IMR-90 (cell line): ENCODE results near the gene F5. TPM values are rescaled to one million over a fixed set of nuclear protein-coding genes. Genes with fewer than 3 reads are reported as not detected.

Experiments used
- ATAC-seq: fragments of 200-7000 bp; cut with Tn5 transposase; 2 replicates; pipeline ENCODE4 v1.9.1; 2020; ENCODE audit warnings: low read depth, mild to moderate bottlenecking, moderate library complexity
- BruUV-seq: library from RNA; stranded (reverse); fragments of 400-500 nt; replicated peaks from 2 replicates; lab custom pipeline; 2021; lab: Mats Ljungman, UMichigan
- CTCF ChIA-PET: fragments of 300-600 bp; formaldehyde crosslinking; extraction: SDS; loops from one replicate; lab custom pipeline; 2021; ENCODE audit warnings: antibody characterized with exemption; lab: Yijun Ruan, JAX
- POLR2A ChIA-PET: fragments of 300-600 bp; sonication (Branson Sonifier 250); formaldehyde crosslinking; loops from one replicate; lab custom pipeline; 2022; ENCODE audit warnings: antibody characterized with exemption; ENCODE audit not compliant: unreplicated experiment; lab: Charles Lee
- DNase-seq: peaks from one replicate; pipeline ENCODE4 v3.0.0; 2013
- H2AFZ ChIP-seq: replicated peaks from 2 replicates; pipeline ENCODE3; 2013; ENCODE audit warnings: low read length, mild to moderate bottlenecking; ENCODE audit not compliant: poor library complexity
- H2AK5ac ChIP-seq: 2 replicates; pipeline ENCODE4 v1.6.1; 2013; ENCODE audit warnings: low read depth, low read length, inconsistent platforms
- H2AK9ac ChIP-seq: replicated peaks from 2 replicates; pipeline ENCODE3; 2013; ENCODE audit warnings: mild to moderate bottlenecking, low read depth, low read length, moderate library complexity; ENCODE audit not compliant: poor library complexity
- H2BK120ac ChIP-seq: 2 replicates; pipeline ENCODE4 v1.6.1; 2013; ENCODE audit warnings: low read depth, low read length, inconsistent platforms
- H2BK15ac ChIP-seq: 3 replicates; pipeline ENCODE4 v1.6.1; 2013; ENCODE audit warnings: low read depth, low read length, inconsistent platforms
- H2BK20ac ChIP-seq: 2 replicates; pipeline ENCODE4 v1.6.1; 2013; ENCODE audit warnings: low read depth, mild to moderate bottlenecking, inconsistent platforms, low read length, moderate library complexity
- H2BK5ac ChIP-seq: 2 replicates; pipeline ENCODE4 v1.6.1; 2013; ENCODE audit warnings: mild to moderate bottlenecking, low read depth, low read length, inconsistent platforms; ENCODE audit not compliant: poor library complexity, severe bottlenecking
- H3K14ac ChIP-seq: replicated peaks from 2 replicates; pipeline ENCODE4 v1.6.1; 2013; ENCODE audit warnings: low read depth, low read length, inconsistent platforms
- H3K18ac ChIP-seq: 2 replicates; pipeline ENCODE4 v1.6.1; 2013; ENCODE audit warnings: low read depth, low read length, control low read depth
- H3K23ac ChIP-seq: 2 replicates; pipeline ENCODE4 v1.6.1; 2013; ENCODE audit warnings: low read depth, low read length, inconsistent platforms
- H3K27ac ChIP-seq: 2 replicates; pipeline ENCODE4 v1.5.1; 2013; ENCODE audit warnings: mild to moderate bottlenecking, control low read depth, low read length; ENCODE audit not compliant: insufficient read depth
- H3K27me3 ChIP-seq: 2 replicates; pipeline ENCODE4 v1.6.1; 2013; ENCODE audit warnings: low read length; ENCODE audit not compliant: control insufficient read depth, insufficient read depth
- H3K36me3 ChIP-seq: 2 replicates; pipeline ENCODE4 v1.6.1; 2013; ENCODE audit warnings: low read length, mixed read lengths; ENCODE audit not compliant: control insufficient read depth, insufficient read depth
- H3K4ac ChIP-seq: 2 replicates; pipeline ENCODE4 v1.6.1; 2013; ENCODE audit warnings: low read depth, low read length, inconsistent platforms
- H3K4me1 ChIP-seq: 2 replicates; pipeline ENCODE4 v1.6.1; 2013; ENCODE audit warnings: low read length, mixed read lengths; ENCODE audit not compliant: control insufficient read depth, insufficient read depth
- H3K4me2 ChIP-seq: 2 replicates; pipeline ENCODE4 v1.6.1; 2013; ENCODE audit warnings: low read depth, mild to moderate bottlenecking, control low read depth, low read length, moderate library complexity
- H3K4me3 ChIP-seq: 2 replicates; pipeline ENCODE4 v1.5.1; 2013; ENCODE audit warnings: low read depth, mild to moderate bottlenecking, control low read depth, low read length, moderate library complexity; ENCODE audit not compliant: insufficient read depth
- H3K56ac ChIP-seq: 2 replicates; pipeline ENCODE4 v1.6.1; 2013; ENCODE audit warnings: low read length, inconsistent platforms; ENCODE audit not compliant: insufficient read depth; ENCODE audit errors: extremely low read depth
- H3K79me1 ChIP-seq, 2 experiments: 2 replicates each; pipeline ENCODE4 v1.6.1; 2013; ENCODE audit warnings: low read length in 2 of 2, inconsistent platforms in 1 of 2, low read depth in 1 of 2
- H3K9ac ChIP-seq: 2 replicates; pipeline ENCODE4 v1.6.1; 2013; ENCODE audit warnings: low read depth, low read length, control low read depth
- H3K9me1 ChIP-seq: 2 replicates; pipeline ENCODE4 v1.6.1; 2013; ENCODE audit warnings: low read length, inconsistent platforms; ENCODE audit not compliant: insufficient read depth
- H3K9me3 ChIP-seq: 2 replicates; pipeline ENCODE4 v1.6.1; 2013; ENCODE audit warnings: low read length; ENCODE audit not compliant: control insufficient read depth, insufficient read depth
- H4K20me1 ChIP-seq: 2 replicates; pipeline ENCODE4 v1.6.1; 2013; ENCODE audit warnings: low read length, inconsistent platforms; ENCODE audit not compliant: insufficient read depth
- H4K5ac ChIP-seq: 2 replicates; pipeline ENCODE4 v1.6.1; 2013; ENCODE audit warnings: mild to moderate bottlenecking, low read depth, low read length, control low read depth
- H4K8ac ChIP-seq, 2 experiments: 2 replicates each; pipeline ENCODE4 v1.6.1; 2013; ENCODE audit warnings: low read depth in 2 of 2, low read length in 2 of 2, control low read depth in 1 of 2, inconsistent platforms in 1 of 2
- H4K91ac ChIP-seq: 2 replicates; pipeline ENCODE4 v1.6.1; 2013; ENCODE audit warnings: low read depth, low read length, inconsistent platforms; ENCODE audit not compliant: insufficient read depth
- BHLHE40 ChIP-seq: fragments of 150-350 bp; IDR thresholded peaks from 2 replicates; pipeline ENCODE4 v1.6.1; 2016; ENCODE audit warnings: mild to moderate bottlenecking, low read depth, low read length
- CEBPB ChIP-seq: IDR thresholded peaks from 2 replicates; pipeline ENCODE4 v1.6.1; 2012; ENCODE audit warnings: low read depth, low read length, improper control_type of control experiment
- FOS ChIP-seq: fragments of 150-350 bp; IDR thresholded peaks from 2 replicates; pipeline ENCODE4 v1.6.1; 2016; ENCODE audit warnings: low read depth, low read length
- RAD21 ChIP-seq: IDR thresholded peaks from 2 replicates; pipeline ENCODE4 v1.6.1; 2012; ENCODE audit warnings: low read length, improper control_type of control experiment
- RCOR1 ChIP-seq: IDR thresholded peaks from 2 replicates; pipeline ENCODE4 v1.6.1; 2012; ENCODE audit warnings: mild to moderate bottlenecking, low read length, improper control_type of control experiment; ENCODE audit not compliant: insufficient replicate concordance
- SMC3 ChIP-seq: fragments of 150-350 bp; IDR thresholded peaks from 2 replicates; pipeline ENCODE4 v1.6.1; 2016; ENCODE audit warnings: low read depth, mild to moderate bottlenecking, antibody characterized with exemption, low read length, moderate library complexity
- WGBS, 2 experiments: methylation state at CpG; one replicate each; pipeline versions ENCODE4 v1.1.5 to v1.1.7; 2013; ENCODE audit warnings: missing lambda C conversion rate in 2 of 2; ENCODE audit not compliant: insufficient read length in 1 of 2; ENCODE audit errors: extremely low coverage in 2 of 2; 5-methylcytosine and 5-hydroxymethylcytosine counted together
- dilution Hi-C: fragments of 300-500 bp; cut with HindIII; formaldehyde crosslinking; loops from one replicate; pipeline ENCODE4 v1.14.3; 2018; ENCODE audit warnings: low sequenced_read_pairs; ENCODE audit not compliant: unreplicated experiment
- in situ Hi-C: fragments of 300-500 bp; cut with MboI; formaldehyde crosslinking; loops from 3 replicates; pipeline ENCODE4 v1.14.3; 2019; ENCODE audit warnings: low sequenced_read_pairs, inconsistent platforms, mixed read lengths
- intact Hi-C: fragments of 100-400 bp; cut with micrococcal nuclease; formaldehyde crosslinking; loops from 2 replicates; pipeline ENCODE4 v1.10.0; 2022
- polyA plus RNA-seq, 3 experiments: library from polyadenylated mRNA; depleted of rRNA; stranded (reverse); fragments of >200 nt; gene quantifications; 2 replicates each; pipeline ENCODE4 v1.2.3, GENCODE V29; 2012; ENCODE audit warnings: low replicate concordance in 1 of 3
- total RNA-seq: library from RNA; depleted of rRNA; stranded (reverse); fragments of >200 nt; gene quantifications from 2 replicates; pipeline ENCODE4 v1.2.3, GENCODE V29; 2012

F5 gene
- total and polyA plus RNA-seq, 2 of the 4 experiments (the other 2 are of a cell fraction): not detected

DNA sequence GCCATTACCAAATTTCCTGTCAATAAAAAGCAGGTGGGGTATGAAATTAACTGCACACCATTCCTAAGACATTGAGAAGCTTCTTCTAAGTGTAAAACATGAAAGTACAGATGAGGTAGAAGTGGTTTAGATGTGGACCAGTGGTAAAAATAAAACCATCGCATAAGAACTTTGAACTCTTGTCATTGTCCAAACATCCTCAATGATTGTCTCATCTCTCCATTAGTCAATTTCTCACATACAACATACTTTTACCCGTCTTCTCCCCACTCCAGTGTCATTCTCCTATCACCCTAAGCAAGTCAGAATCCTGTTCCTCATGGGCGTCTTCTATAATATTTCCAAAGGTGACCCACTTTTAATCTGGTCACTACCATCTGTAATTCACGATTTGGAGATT lies 76.2 kb downstream of the F5 start:
- Histone ChIP-seq H4K91ac (no peak overlapping the region), H2AK9ac (no peak overlapping the region), H3K4me1 (no peaks in the 10 kb centered on the region), H3K79me1 (no peaks in the 10 kb centered on the region), H2BK120ac (no peak overlapping the region), H4K20me1 (no peaks in the 10 kb centered on the region), H3K4me2 (no peak overlapping the region), H3K27me3 (no peaks in the 10 kb centered on the region; the same call in 1 of the 2 replicates), H3K56ac (no peak overlapping the region), H2BK15ac (no peak overlapping the region), H2BK20ac (no peak overlapping the region), H2AFZ (no peak overlapping the region), H3K18ac (no peak overlapping the region), H2AK5ac (no peak overlapping the region), H3K23ac (no peak overlapping the region), H3K9me3 (no peaks in the 10 kb centered on the region), H2BK5ac (no peak overlapping the region), H3K4me3 (no peak overlapping the region), H3K4ac (no peak overlapping the region), H3K36me3 (no peaks in the 10 kb centered on the region), H3K27ac (no peak overlapping the region), H3K9ac (no peak overlapping the region), H3K14ac (no peak overlapping the region), H4K8ac (no peak overlapping the region), H4K5ac (no peak overlapping the region), H3K9me1 (no peaks in the 10 kb centered on the region)
- no TSS peak for BruUV-seq
- intact Hi-C loops (no loop called here), in situ Hi-C loops (no loop called here), dilution Hi-C loops (no loop called here)
- 100% methylated on average over 1 of the region's 4 CpGs for WGBS, 2 experiments
- TF ChIP-seq BHLHE40: no peak
- TF ChIP-seq SMC3: no peak
- TF ChIP-seq RCOR1: no peak
- no peak for TF ChIP-seq RAD21
- TF ChIP-seq CEBPB: no peak
- TF ChIP-seq FOS: no peak
- ChIA-PET POLR2A (no interaction called here), CTCF (interaction anchor here (1.1 kb wide), 1 partner anchor 24 kb away, joined by 3 read pairs; the partner anchor contains the start of gene SLC19A2)
- DNase-seq (no peak), ATAC-seq (no peak)
